GM18907 (cell line): ENCODE data around the gene PAX8.
"Not testable (repeated sequence)": the region's sequence is repeated elsewhere in the genome, so short reads cannot be mapped to it uniquely, and the experiment has no call there.

Experiments used
- ATAC-seq: cut with Tn5 transposase; IDR thresholded peaks from one replicate; pipeline ENCODE4 v1.9.1; 2021; ENCODE audit warnings: mild to moderate bottlenecking, moderate library complexity; ENCODE audit not compliant: unreplicated experiment

The PAX8 gene

GRCh38 chr2:113278742-113279139 is at the start of gene PAX8:
Gene PAX8, minus strand, starts transcription at chr2:113278921. Its CDS starts 527 bp downstream, at chr2:113278394.
- no peak for ATAC-seq

- no peak for ATAC-seq
These were observed 49.3 kb upstream of the PAX8 start for GRCh38 chr2:113328043-113328442.

GRCh38 chr2:113325161-113325731 is 46.5 kb upstream of the PAX8 start:
- not testable (repeated sequence) for ATAC-seq

GRCh38 chr2:113324684-113325160 is 46.0 kb upstream of the PAX8 start:
- ATAC-seq = no peak

- not testable (repeated sequence) for ATAC-seq
These were observed 44.4 kb upstream of the PAX8 start for GRCh38 chr2:113323129-113323528.

- ATAC-seq = not testable (repeated sequence)
These were observed 41.4 kb upstream of the PAX8 start for GRCh38 chr2:113320106-113320505.

GRCh38 chr2:113318941-113319340 is 40.2 kb upstream of the PAX8 start:
- not testable (repeated sequence) for ATAC-seq

GRCh38 chr2:113316085-113316484 is 37.4 kb upstream of the PAX8 start:
- ATAC-seq = no peak

- ATAC-seq = not testable (repeated sequence)
These were observed 35.9 kb upstream of the PAX8 start for GRCh38 chr2:113314663-113315062.

GRCh38 chr2:113314176-113314575 is 35.5 kb upstream of the PAX8 start:
- not testable (repeated sequence) for ATAC-seq

GRCh38 chr2:113311781-113312180 is 33.1 kb upstream of the PAX8 start:
- not testable (repeated sequence) for ATAC-seq

GRCh38 chr2:113311191-113311590 is 32.5 kb upstream of the PAX8 start:
- not testable (repeated sequence) for ATAC-seq

GRCh38 chr2:113309655-113310387 is 31.1 kb upstream of the PAX8 start:
- ATAC-seq = no peak

GRCh38 chr2:113308784-113309183 is 30.1 kb upstream of the PAX8 start:
- ATAC-seq = not testable (repeated sequence)

GRCh38 chr2:113306207-113306606 is 27.5 kb upstream of the PAX8 start:
- not testable (repeated sequence) for ATAC-seq

- ATAC-seq = not testable (repeated sequence)
These were observed 27.0 kb upstream of the PAX8 start for GRCh38 chr2:113305749-113306148.

- ATAC-seq = no peak
These were observed 26.4 kb upstream of the PAX8 start for GRCh38 chr2:113305146-113305545.

GRCh38 chr2:113304702-113305101 is 26.0 kb upstream of the PAX8 start:
- no peak for ATAC-seq

- ATAC-seq = not testable (repeated sequence)
These were observed 23.7 kb upstream of the PAX8 start for GRCh38 chr2:113302216-113302980.

GRCh38 chr2:113300281-113300680 is 21.6 kb upstream of the PAX8 start:
- no peak for ATAC-seq

GRCh38 chr2:113298176-113298575 is 19.5 kb upstream of the PAX8 start:
- ATAC-seq = no peak
